ENCODE measurements around the gene MEX3C.

DNA sequence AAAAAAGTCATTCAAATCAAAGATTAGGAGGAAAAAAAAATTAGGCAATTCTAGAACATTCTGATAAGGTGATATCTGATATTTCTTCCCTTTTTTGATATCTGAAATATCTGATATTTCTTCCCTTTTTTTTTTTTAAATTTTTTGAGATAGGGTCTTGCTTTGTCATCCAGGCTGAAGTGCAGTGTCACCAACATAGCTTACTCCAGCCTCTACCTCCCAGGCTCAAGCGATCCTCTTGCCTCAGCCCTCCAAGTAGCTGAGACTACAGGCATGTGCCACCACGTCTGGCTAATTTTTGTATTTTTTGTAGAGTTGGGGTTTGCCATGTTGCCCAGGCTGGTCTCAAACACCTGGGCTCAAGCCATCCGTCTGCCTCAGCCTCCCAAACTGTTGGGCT, 33.9 kb downstream of the MEX3C start:
- TF ChIP-seq POLR2A (IDR thresholded peaks at IDR 0.05) = no peak
- TF ChIP-seq, protein P1, sequence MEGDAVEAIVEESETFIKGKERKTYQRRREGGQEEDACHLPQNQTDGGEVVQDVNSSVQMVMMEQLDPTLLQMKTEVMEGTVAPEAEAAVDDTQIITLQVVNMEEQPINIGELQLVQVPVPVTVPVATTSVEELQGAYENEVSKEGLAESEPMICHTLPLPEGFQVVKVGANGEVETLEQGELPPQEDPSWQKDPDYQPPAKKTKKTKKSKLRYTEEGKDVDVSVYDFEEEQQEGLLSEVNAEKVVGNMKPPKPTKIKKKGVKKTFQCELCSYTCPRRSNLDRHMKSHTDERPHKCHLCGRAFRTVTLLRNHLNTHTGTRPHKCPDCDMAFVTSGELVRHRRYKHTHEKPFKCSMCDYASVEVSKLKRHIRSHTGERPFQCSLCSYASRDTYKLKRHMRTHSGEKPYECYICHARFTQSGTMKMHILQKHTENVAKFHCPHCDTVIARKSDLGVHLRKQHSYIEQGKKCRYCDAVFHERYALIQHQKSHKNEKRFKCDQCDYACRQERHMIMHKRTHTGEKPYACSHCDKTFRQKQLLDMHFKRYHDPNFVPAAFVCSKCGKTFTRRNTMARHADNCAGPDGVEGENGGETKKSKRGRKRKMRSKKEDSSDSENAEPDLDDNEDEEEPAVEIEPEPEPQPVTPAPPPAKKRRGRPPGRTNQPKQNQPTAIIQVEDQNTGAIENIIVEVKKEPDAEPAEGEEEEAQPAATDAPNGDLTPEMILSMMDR (IDR thresholded peaks at IDR 0.05) = no peak
